Neural progenitor cell (in vitro differentiated cells): ENCODE results near the gene DAO. TPM values are rescaled to one million over a fixed set of nuclear protein-coding genes. Genes with fewer than 3 reads are reported as not detected.

Experiments used
- DNase-seq: peaks from one replicate; pipeline ENCODE4 v3.0.0-alpha.2; 2016; ENCODE audit warnings: low spot score
- H2AFZ ChIP-seq: fragments of 200-600 bp; sonication (generic); replicated peaks from 2 replicates; pipeline ENCODE4 v1.6.1; 2016; ENCODE audit warnings: antibody characterized with exemption
- H3F3A ChIP-seq: fragments of 200-600 bp; sonication (generic); 2 replicates; pipeline ENCODE4 v1.6.1; 2016; ENCODE audit warnings: antibody characterized with exemption, low read depth
- H3K27ac ChIP-seq: fragments of 200-600 bp; sonication (generic); 2 replicates; pipeline ENCODE4 v1.5.1; 2016; ENCODE audit warnings: mild to moderate bottlenecking
- H3K27me3 ChIP-seq: fragments of 200-600 bp; sonication (generic); 2 replicates; pipeline ENCODE4 v1.6.1; 2016; ENCODE audit warnings: mild to moderate bottlenecking, moderate library complexity
- H3K36me3 ChIP-seq: fragments of 200-600 bp; sonication (generic); 2 replicates; pipeline ENCODE4 v1.5.1; 2016
- H3K4me1 ChIP-seq: fragments of 200-600 bp; sonication (generic); 2 replicates; pipeline ENCODE4 v1.6.1; 2016; ENCODE audit warnings: mixed run types
- H3K4me2 ChIP-seq: fragments of 200-600 bp; sonication (generic); 2 replicates; pipeline ENCODE4 v1.6.1; 2016
- H3K4me3 ChIP-seq: fragments of 200-600 bp; sonication (generic); 2 replicates; pipeline ENCODE4 v1.5.1; 2016
- H3K79me2 ChIP-seq: fragments of 200-600 bp; sonication (generic); 2 replicates; pipeline ENCODE4 v1.6.1; 2016; ENCODE audit warnings: low read depth
- H3K9ac ChIP-seq: fragments of 200-600 bp; sonication (generic); 2 replicates; pipeline ENCODE4 v1.6.1; 2016
- H3K9me3 ChIP-seq: fragments of 200-600 bp; sonication (generic); 2 replicates; pipeline ENCODE4 v1.5.1; 2016; ENCODE audit warnings: low read depth
- H4K20me1 ChIP-seq: fragments of 200-600 bp; sonication (generic); 2 replicates; pipeline ENCODE4 v1.6.1; 2016; ENCODE audit warnings: low read depth
- H3K27ac Mint-ChIP-seq: 3 replicates; pipeline ENCODE4 v1.8.0; 2021; ENCODE audit warnings: mixed read lengths
- H3K27me3 Mint-ChIP-seq: 2 replicates; pipeline ENCODE4 v1.8.0; 2022; ENCODE audit warnings: low read depth, mild to moderate bottlenecking, inconsistent platforms, moderate library complexity, mixed read lengths; ENCODE audit not compliant: insufficient read depth
- H3K36me3 Mint-ChIP-seq: 3 replicates; pipeline ENCODE4 v1.8.0; 2021; ENCODE audit warnings: mixed read lengths
- H3K4me1 Mint-ChIP-seq: 3 replicates; pipeline ENCODE4 v1.8.0; 2021; ENCODE audit warnings: mixed read lengths
- H3K4me3 Mint-ChIP-seq: 3 replicates; pipeline ENCODE4 v1.8.0; 2021; ENCODE audit warnings: mild to moderate bottlenecking, moderate library complexity, mixed read lengths
- H3K9me3 Mint-ChIP-seq: 3 replicates; pipeline ENCODE4 v1.8.0; 2020; ENCODE audit warnings: mixed read lengths
- EZH2 ChIP-seq: fragments of 200-600 bp; sonication (generic); IDR thresholded peaks from 2 replicates; pipeline ENCODE4 v1.6.1; 2017; ENCODE audit warnings: antibody characterized with exemption, mild to moderate bottlenecking, moderate library complexity
- EZH2phosphoT487 ChIP-seq: fragments of 200-600 bp; sonication (generic); IDR thresholded peaks from 2 replicates; pipeline ENCODE4 v1.6.1; 2017; ENCODE audit warnings: antibody characterized with exemption
- total RNA-seq: library from RNA; depleted of rRNA; stranded (reverse); fragments of >200 nt; gene quantifications from 2 replicates; pipeline ENCODE4 v1.2.3, GENCODE V29; 2015; ENCODE audit warnings: low replicate concordance
- TF ChIP-seq, protein P1 (sequence below): fragments of 200-600 bp; sonication (generic); IDR thresholded peaks from 2 replicates; pipeline ENCODE4 v1.5.1; 2017; ENCODE audit warnings: antibody characterized with exemption, mild to moderate bottlenecking

DAO gene
- total RNA-seq, 1 donor from 2014 or later = not detected

DNA sequence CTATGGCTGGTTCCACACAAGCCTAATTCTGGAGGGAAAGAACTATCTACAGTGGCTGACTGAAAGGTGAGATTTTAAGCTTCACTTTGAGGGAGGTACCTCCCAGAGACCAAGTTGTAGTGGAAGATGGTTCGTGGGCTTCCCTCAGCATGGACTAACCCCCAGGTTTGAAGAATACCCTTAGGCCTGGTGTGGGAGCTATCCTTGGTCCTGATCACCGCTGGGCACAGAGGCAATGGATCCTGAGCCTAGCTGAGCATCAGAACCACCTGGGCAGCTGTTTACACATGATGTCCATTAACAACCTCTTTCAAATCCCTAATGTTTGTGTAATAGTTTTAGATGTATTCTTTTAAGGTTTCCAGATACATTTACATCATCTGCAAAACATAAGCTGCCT, 10.3 kb downstream of the DAO start:
- no peaks in the 10 kb centered on the region for H3K27me3 ChIP-seq
- no peak overlapping the region for H3K4me3 ChIP-seq
- H3K4me3 Mint-ChIP-seq = no peak overlapping the region
- H3K27ac ChIP-seq = no peak overlapping the region
- H3K36me3 Mint-ChIP-seq = no peaks in the 10 kb centered on the region
- H3F3A ChIP-seq = no peaks in the 10 kb centered on the region
- no peaks in the 10 kb centered on the region for H3K36me3 ChIP-seq
- H3K4me2 ChIP-seq = no peak overlapping the region
- no peaks in the 10 kb centered on the region for H3K4me1 ChIP-seq
- no peak overlapping the region for H3K9ac ChIP-seq
- no peaks in the 10 kb centered on the region for H4K20me1 ChIP-seq
- no peaks in the 10 kb centered on the region for H3K4me1 Mint-ChIP-seq
- H3K9me3 ChIP-seq = no peaks in the 10 kb centered on the region
- peaks cover 13% of the 10 kb centered on the region for H3K27me3 Mint-ChIP-seq
- peak; percentile 48 for DNase-seq
- peaks cover 9% of the 10 kb centered on the region for H3K9me3 Mint-ChIP-seq
- no peak for TF ChIP-seq EZH2
- TF ChIP-seq, protein P1, sequence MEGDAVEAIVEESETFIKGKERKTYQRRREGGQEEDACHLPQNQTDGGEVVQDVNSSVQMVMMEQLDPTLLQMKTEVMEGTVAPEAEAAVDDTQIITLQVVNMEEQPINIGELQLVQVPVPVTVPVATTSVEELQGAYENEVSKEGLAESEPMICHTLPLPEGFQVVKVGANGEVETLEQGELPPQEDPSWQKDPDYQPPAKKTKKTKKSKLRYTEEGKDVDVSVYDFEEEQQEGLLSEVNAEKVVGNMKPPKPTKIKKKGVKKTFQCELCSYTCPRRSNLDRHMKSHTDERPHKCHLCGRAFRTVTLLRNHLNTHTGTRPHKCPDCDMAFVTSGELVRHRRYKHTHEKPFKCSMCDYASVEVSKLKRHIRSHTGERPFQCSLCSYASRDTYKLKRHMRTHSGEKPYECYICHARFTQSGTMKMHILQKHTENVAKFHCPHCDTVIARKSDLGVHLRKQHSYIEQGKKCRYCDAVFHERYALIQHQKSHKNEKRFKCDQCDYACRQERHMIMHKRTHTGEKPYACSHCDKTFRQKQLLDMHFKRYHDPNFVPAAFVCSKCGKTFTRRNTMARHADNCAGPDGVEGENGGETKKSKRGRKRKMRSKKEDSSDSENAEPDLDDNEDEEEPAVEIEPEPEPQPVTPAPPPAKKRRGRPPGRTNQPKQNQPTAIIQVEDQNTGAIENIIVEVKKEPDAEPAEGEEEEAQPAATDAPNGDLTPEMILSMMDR = no peak
- TF ChIP-seq EZH2phosphoT487 = no peak
- no peak overlapping the region for H3K27ac Mint-ChIP-seq
- no peaks in the 10 kb centered on the region for H3K79me2 ChIP-seq
- H2AFZ ChIP-seq = no peak overlapping the region

DNA sequence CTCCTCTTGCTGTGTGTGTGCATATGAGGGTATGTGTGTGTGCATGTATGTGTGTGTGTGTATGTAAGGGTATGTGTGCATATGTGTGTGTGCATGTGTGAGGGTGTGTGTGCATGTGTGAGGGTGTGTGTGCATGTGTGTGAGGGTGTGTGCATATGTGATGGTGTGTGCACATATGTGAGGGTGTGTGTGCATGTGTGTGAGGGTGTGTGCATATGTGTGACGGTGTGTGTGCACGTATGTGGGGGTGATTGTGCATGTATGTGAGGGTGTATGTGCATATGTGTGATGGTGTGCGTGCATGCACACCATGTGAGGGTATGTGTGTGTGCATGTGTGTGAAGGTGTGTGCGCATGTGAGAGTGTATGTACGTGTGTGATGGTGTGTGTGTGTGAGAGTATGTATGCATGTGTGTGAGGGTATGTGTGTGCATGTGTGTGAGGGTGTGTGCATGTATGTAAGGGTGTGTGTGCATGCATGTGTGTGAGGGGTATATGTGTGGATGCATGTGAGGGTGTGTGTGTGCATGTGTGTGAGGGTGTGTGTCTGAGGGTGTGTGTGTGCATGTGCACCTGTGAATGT, 15.4 kb downstream of the DAO start:
- Mint-ChIP-seq H3K9me3 (peaks cover 6% of the 10 kb centered on the region), H3K36me3 (no peaks in the 10 kb centered on the region), H3K4me1 (no peaks in the 10 kb centered on the region), H3K27ac (no peak overlapping the region), H3K4me3 (peak overlapping the region; percentile 4), H3K27me3 (peaks cover 9% of the 10 kb centered on the region)
- no peak overlapping the region for H3K4me3 ChIP-seq
- no peak overlapping the region for H3K4me2 ChIP-seq
- no peaks in the 10 kb centered on the region for H3K36me3 ChIP-seq
- no peak overlapping the region for H3K9ac ChIP-seq
- DNase-seq = no peak
- TF ChIP-seq, protein P1 = no peak
- no peak for TF ChIP-seq EZH2
- TF ChIP-seq EZH2phosphoT487 = no peak
- no peaks in the 10 kb centered on the region for H3F3A ChIP-seq
- no peaks in the 10 kb centered on the region for H3K79me2 ChIP-seq
- H3K4me1 ChIP-seq = no peaks in the 10 kb centered on the region
- H3K9me3 ChIP-seq = no peaks in the 10 kb centered on the region
- H3K27me3 ChIP-seq = peaks cover 3% of the 10 kb centered on the region
- H4K20me1 ChIP-seq = no peaks in the 10 kb centered on the region
- no peak overlapping the region for H2AFZ ChIP-seq
- no peak overlapping the region for H3K27ac ChIP-seq

DNA sequence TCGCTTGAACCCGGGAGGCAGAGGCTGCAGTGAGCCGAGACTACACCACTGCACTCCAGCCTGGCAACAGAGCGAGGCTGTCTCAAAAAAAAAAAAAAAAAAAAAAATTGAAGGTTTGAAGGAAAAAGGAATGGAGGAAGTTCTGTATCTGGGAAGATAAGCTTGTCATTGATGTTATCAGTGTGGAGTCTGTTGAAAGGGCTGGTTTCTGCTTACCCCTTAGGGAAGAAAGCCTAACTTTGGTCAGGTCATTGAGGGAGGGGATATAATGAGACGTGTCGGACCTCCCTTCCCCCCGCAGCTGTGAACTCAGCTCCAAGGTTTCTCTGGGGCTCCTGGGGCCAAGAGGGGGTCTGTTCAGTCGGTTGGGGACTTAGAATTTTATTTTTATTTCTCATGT, 16.4 kb downstream of the DAO start:
- no peak overlapping the region for H3K4me2 ChIP-seq
- Mint-ChIP-seq H3K36me3 (no peaks in the 10 kb centered on the region), H3K9me3 (peaks cover 3% of the 10 kb centered on the region), H3K27me3 (peaks cover 9% of the 10 kb centered on the region), H3K4me3 (no peak overlapping the region), H3K4me1 (no peaks in the 10 kb centered on the region), H3K27ac (no peak overlapping the region)
- H2AFZ ChIP-seq = no peak overlapping the region
- H3K9me3 ChIP-seq = no peaks in the 10 kb centered on the region
- TF ChIP-seq, protein P1 = no peak
- TF ChIP-seq EZH2phosphoT487 = no peak
- no peaks in the 10 kb centered on the region for H3K79me2 ChIP-seq
- no peaks in the 10 kb centered on the region for H3K36me3 ChIP-seq
- H4K20me1 ChIP-seq = no peaks in the 10 kb centered on the region
- H3K4me3 ChIP-seq = no peak overlapping the region
- H3K27me3 ChIP-seq = peaks cover 3% of the 10 kb centered on the region
- no peaks in the 10 kb centered on the region for H3F3A ChIP-seq
- H3K4me1 ChIP-seq = no peaks in the 10 kb centered on the region
- no peak for DNase-seq
- no peak overlapping the region for H3K9ac ChIP-seq
- H3K27ac ChIP-seq = no peak overlapping the region
